PC-9 (cell line): ENCODE results near the gene GRPEL2. TPM values are rescaled to one million over a fixed set of nuclear protein-coding genes. Genes with fewer than 3 reads are reported as not detected.

ENCODE experiments used
- BruUV-seq: library from RNA; stranded (reverse); fragments of 400-500 nt; replicated peaks from 2 replicates; lab custom pipeline; 2021; lab: Mats Ljungman, UMichigan
- CTCF ChIA-PET: fragments of 300-600 bp; sonication (Branson Sonifier 250); formaldehyde crosslinking; loops from one replicate; lab custom pipeline; 2022; ENCODE audit warnings: antibody characterized with exemption; lab: Charles Lee
- POLR2A ChIA-PET: fragments of 300-600 bp; sonication (Branson Sonifier 250); formaldehyde crosslinking; loops from one replicate; lab custom pipeline; 2022; ENCODE audit warnings: antibody characterized with exemption; ENCODE audit not compliant: unreplicated experiment; lab: Charles Lee
- DNase-seq, 2 experiments: peaks; one replicate each; pipeline versions ENCODE4 v3.0.0 to v3.0.0-alpha.2; 2015 to 2022; ENCODE audit warnings: mixed read lengths in 1 of 2
- H2AFZ ChIP-seq: fragments of 200-600 bp; sonication (generic); 2 replicates; pipeline ENCODE4 v1.8.1; 2017; ENCODE audit warnings: antibody characterized with exemption
- H3F3A ChIP-seq: fragments of 200-600 bp; sonication (generic); 2 replicates; pipeline ENCODE4 v1.8.1; 2017; ENCODE audit warnings: antibody characterized with exemption, mild to moderate bottlenecking, low read depth; ENCODE audit not compliant: insufficient read depth
- H3K27ac ChIP-seq: fragments of 200-600 bp; sonication (generic); 2 replicates; pipeline ENCODE4 v1.6.1; 2016; ENCODE audit warnings: mixed run types
- H3K27me3 ChIP-seq: fragments of 200-600 bp; sonication (generic); 2 replicates; pipeline ENCODE4 v1.6.1; 2016; ENCODE audit warnings: low read depth, mixed run types; ENCODE audit not compliant: insufficient read depth
- H3K36me3 ChIP-seq: fragments of 200-600 bp; sonication (generic); 2 replicates; pipeline ENCODE4 v1.6.1; 2016; ENCODE audit warnings: low read depth, mixed run types
- H3K4me1 ChIP-seq: fragments of 200-600 bp; sonication (generic); replicated peaks from 2 replicates; pipeline ENCODE4 v1.6.1; 2016; ENCODE audit warnings: mixed run types; ENCODE audit not compliant: insufficient read depth
- H3K4me2 ChIP-seq: fragments of 200-600 bp; sonication (generic); 2 replicates; pipeline ENCODE4 v1.6.1; 2017; ENCODE audit warnings: mixed run types
- H3K4me3 ChIP-seq: fragments of 200-600 bp; sonication (generic); 2 replicates; pipeline ENCODE4 v1.6.1; 2016; ENCODE audit warnings: mixed run types
- H3K79me2 ChIP-seq: fragments of 200-600 bp; sonication (generic); 2 replicates; pipeline ENCODE4 v1.6.1; 2017; ENCODE audit warnings: low read depth, mixed run types
- H3K9me2 ChIP-seq: fragments of 200-600 bp; sonication (generic); 2 replicates; pipeline ENCODE4 v1.8.1; 2017; ENCODE audit warnings: mild to moderate bottlenecking; ENCODE audit not compliant: insufficient read depth
- H3K9me3 ChIP-seq: fragments of 200-600 bp; sonication (generic); 2 replicates; pipeline ENCODE4 v1.8.1; 2016; ENCODE audit warnings: low read depth; ENCODE audit not compliant: insufficient read depth
- H4K20me1 ChIP-seq: fragments of 200-600 bp; sonication (generic); 2 replicates; pipeline ENCODE4 v1.8.1; 2017; ENCODE audit not compliant: insufficient read depth
- EZH2 ChIP-seq: fragments of 200-600 bp; sonication (generic); IDR thresholded peaks from 2 replicates; pipeline ENCODE4 v1.8.0; 2017; ENCODE audit warnings: antibody characterized with exemption, low read depth
- intact Hi-C: fragments of 100-400 bp; cut with micrococcal nuclease; formaldehyde crosslinking; loops from one replicate; pipeline ENCODE4 v1.10.0; 2022; ENCODE audit not compliant: unreplicated experiment
- total RNA-seq: library from RNA; stranded (reverse); gene quantifications from 2 replicates; pipeline ENCODE4 v1.2.3, GENCODE V29; 2021
- TF ChIP-seq, protein P1 (sequence below): fragments of 200-600 bp; sonication (generic); conservative IDR thresholded peaks from 2 replicates; pipeline ENCODE4 v1.6.1; 2017; ENCODE audit warnings: mixed run types, antibody characterized with exemption, mild to moderate bottlenecking, moderate library complexity

GRPEL2 gene
- total RNA-seq, 1 experiment from 2014 or later, result 32.4 TPM

DNA sequence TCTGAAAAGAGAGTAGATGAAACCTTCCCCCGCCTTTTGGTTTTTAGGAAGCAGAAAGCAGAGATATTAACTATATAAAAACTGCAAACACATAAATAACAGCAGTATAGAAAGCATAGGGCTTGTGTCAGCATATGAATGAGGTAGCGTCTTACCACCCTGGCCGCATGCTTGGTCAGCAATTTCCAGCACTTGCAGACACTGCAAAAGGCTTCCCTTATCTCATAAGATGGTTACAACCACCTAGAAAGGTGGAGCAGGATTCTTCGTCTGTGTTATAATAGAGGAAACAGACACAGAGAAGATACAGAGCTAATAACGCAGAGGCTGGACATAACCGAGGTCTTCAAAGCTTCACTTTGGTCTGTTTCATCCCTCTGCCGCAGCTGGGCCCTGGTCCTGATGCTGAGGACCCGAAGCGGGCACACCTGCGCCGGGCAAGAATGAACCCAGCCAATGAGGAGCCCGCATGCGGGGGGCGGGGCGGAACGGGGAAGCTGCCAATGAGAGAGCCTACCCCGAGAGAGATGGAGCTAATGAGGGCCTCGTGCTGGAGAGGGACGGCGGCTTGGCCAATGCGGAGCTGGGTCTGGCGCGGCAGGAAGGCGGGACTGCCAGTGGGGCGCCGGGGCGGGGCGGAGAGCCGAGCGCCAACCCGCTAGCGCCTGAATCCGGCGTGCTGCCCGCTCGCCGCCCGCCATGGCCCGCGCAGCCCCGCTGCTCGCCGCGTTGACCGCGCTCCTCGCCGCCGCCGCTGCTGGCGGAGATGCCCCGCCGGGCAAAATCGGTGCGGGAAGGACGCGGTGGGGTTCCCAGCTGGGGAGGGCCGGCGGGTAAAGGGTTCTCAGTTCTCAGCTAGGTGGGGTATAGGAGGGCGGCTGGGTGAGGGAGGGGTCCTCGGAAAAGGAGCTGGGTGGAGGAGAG is 12.3 kb downstream of the GRPEL2 start, which contains the start of gene PCYOX1L:
TSS of gene PCYOX1L (plus strand) at position 677 of the 924 bp plus-strand sequence. CDS start at position 700, 23 bp downstream.
- no TSS peak for BruUV-seq

DNA sequence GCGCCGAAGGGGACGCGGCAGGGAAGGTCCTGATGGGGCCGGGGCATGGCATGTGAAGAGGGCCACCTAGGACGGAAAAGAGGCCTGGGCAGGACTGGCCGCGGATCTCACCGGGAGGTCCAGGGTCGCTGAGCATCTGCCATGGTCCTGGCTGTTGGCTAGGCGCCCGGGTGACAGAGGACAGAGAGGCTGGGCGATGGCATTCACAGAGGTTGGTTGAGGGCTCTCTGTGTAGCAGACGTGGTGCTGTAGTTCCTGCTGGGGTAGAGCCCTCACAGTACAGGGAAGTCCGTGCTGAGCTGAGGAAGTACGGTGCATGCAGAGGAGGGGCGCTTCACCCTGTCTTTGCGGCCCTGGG is 13.0 kb downstream of the GRPEL2 start:
- no TSS peak for BruUV-seq
- CTCF ChIA-PET, result interaction anchor here (0.6 to 1.7 kb wide), 9 partner anchors 8 to 929 kb away, joined by 3 to 12 read pairs (median 4); no protein-coding TSS in a partner anchor
- no peaks in the 10 kb centered on the region for H3K9me3 ChIP-seq
- H3F3A ChIP-seq, result peaks cover 38% of the 10 kb centered on the region
- peaks cover 14% of the 10 kb centered on the region; the same call in 1 of the 2 replicates for H3K4me1 ChIP-seq
- H3K36me3 ChIP-seq, result no peaks in the 10 kb centered on the region
- intact Hi-C loops, result loop anchor here (5.0 kb wide), 1 partner anchor 36 kb away; no protein-coding TSS in a partner anchor
- no peak overlapping the region for H3K27ac ChIP-seq
- POLR2A ChIA-PET, result interaction anchor here (0.5 to 1.3 kb wide), 10 partner anchors 9 to 385 kb away, joined by 3 to 8 read pairs (median 6); no protein-coding TSS in a partner anchor
- peak overlapping the region; percentile 95 for H3K4me2 ChIP-seq
- no peaks in the 10 kb centered on the region for H3K27me3 ChIP-seq
- no peaks in the 10 kb centered on the region for H3K9me2 ChIP-seq
- peak in 1 of 2 experiments; percentile 10 for DNase-seq
- H4K20me1 ChIP-seq, result 0 out of 2 replicates have a peak, but pooled peaks cover 8% of the 10 kb centered on the region
- H3K79me2 ChIP-seq, result no peaks in the 10 kb centered on the region
- peak overlapping the region; percentile 97 for H2AFZ ChIP-seq
- H3K4me3 ChIP-seq, result peak overlapping the region; percentile 86
- TF ChIP-seq, protein P1, sequence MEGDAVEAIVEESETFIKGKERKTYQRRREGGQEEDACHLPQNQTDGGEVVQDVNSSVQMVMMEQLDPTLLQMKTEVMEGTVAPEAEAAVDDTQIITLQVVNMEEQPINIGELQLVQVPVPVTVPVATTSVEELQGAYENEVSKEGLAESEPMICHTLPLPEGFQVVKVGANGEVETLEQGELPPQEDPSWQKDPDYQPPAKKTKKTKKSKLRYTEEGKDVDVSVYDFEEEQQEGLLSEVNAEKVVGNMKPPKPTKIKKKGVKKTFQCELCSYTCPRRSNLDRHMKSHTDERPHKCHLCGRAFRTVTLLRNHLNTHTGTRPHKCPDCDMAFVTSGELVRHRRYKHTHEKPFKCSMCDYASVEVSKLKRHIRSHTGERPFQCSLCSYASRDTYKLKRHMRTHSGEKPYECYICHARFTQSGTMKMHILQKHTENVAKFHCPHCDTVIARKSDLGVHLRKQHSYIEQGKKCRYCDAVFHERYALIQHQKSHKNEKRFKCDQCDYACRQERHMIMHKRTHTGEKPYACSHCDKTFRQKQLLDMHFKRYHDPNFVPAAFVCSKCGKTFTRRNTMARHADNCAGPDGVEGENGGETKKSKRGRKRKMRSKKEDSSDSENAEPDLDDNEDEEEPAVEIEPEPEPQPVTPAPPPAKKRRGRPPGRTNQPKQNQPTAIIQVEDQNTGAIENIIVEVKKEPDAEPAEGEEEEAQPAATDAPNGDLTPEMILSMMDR, result no peak
- no peak for TF ChIP-seq EZH2

More for the DNA sequence above, 12.3 kb downstream of the GRPEL2 start, which contains the start of gene PCYOX1L:
- DNase-seq, result peak; percentile 88 to 96
- CTCF ChIA-PET, result interaction anchor here (0.6 to 1.7 kb wide), 9 partner anchors 9 to 930 kb away, joined by 3 to 12 read pairs (median 4); no protein-coding TSS in a partner anchor
- H3K27ac ChIP-seq, result no peak within 1 kb of the TSS
- peaks cover 5% of the 10 kb centered on the region for H3K36me3 ChIP-seq
- POLR2A ChIA-PET, result interaction anchor here (0.5 to 1.3 kb wide), 10 partner anchors 10 to 384 kb away, joined by 3 to 8 read pairs (median 6); no protein-coding TSS in a partner anchor
- intact Hi-C loops, result loop anchor here (5.0 kb wide), 1 partner anchor 35 kb away; no protein-coding TSS in a partner anchor
- no peaks in the 10 kb centered on the region for H3K79me2 ChIP-seq
- H3K4me3 ChIP-seq, result peak within 1 kb of the TSS; percentile 86
- H3F3A ChIP-seq, result peaks cover 44% of the 10 kb centered on the region
- TF ChIP-seq, protein P1, result no peak
- no peak for TF ChIP-seq EZH2
- peaks cover 14% of the 10 kb centered on the region; the same call in 1 of the 2 replicates for H3K4me1 ChIP-seq
- no peaks in the 10 kb centered on the region for H3K27me3 ChIP-seq
- H3K4me2 ChIP-seq, result peak within 1 kb of the TSS; percentile 95
- no peaks in the 10 kb centered on the region for H3K9me3 ChIP-seq
- peak within 1 kb of the TSS; percentile 97 for H2AFZ ChIP-seq
- no peaks in the 10 kb centered on the region for H3K9me2 ChIP-seq
- H4K20me1 ChIP-seq, result peaks cover 14% of the 10 kb centered on the region; the same call in 1 of the 2 replicates
